Measurements from ENCODE around the gene SLC22A5. TPM values are rescaled to one million over a fixed set of nuclear protein-coding genes. Genes with fewer than 3 reads are reported as not detected.
A peak's percentile ranks its signal among the peaks of the same experiment; 100 is the strongest.
"Not testable (repeated sequence)": the region's sequence is repeated elsewhere in the genome, so short reads cannot be mapped to it uniquely, and the experiment has no call there.

The SLC22A5 gene
- polyA plus RNA-seq, 1 donor: 7.3 TPM

DNA sequence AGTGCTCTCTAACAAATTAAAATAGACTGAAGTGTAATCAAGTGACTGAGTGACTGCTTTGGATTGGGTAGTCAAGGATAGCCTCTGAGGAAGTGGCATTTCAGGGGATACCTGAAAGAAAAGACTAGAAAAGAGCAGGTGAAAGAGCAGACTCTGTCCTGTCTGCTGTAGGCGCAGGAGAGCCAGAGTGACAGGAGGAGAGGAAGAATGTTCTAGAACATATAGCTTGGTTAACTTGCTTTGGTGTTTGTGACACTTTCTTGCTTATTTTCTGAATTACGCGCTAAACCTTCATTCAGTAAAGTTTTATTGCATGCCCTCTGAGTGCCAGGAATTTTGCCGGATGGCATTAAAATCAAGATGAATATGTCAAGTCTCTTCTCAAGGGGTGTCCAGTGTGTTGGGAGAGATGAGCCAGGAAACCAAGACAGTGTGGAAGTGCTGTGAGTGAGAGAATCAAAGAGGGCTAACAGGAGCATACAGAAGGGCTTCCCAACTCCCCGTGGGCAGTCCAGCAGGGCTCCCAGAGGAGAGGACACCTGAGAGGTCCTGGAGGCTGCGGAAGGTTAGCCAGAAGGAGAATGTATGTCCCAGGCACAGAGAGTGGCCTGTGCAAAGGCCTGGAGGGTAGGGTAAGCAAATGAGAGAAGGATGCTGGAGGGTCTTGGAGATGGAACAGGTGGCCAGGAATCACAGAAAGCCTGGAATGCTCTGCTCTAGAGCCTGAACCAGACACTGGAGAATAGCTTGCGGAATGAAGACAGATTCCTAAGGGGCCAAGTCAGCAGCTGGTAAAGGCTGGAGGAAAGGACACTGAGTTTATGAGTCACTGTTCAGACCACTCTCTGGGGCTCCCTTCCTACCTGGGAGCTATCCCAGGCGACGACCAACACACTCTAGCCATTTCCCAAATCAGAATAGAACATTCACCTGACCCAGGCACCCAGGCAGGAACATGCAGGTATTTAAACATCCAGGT lies 59.3 kb downstream of the SLC22A5 start:
- no peak for DNase-seq

DNA sequence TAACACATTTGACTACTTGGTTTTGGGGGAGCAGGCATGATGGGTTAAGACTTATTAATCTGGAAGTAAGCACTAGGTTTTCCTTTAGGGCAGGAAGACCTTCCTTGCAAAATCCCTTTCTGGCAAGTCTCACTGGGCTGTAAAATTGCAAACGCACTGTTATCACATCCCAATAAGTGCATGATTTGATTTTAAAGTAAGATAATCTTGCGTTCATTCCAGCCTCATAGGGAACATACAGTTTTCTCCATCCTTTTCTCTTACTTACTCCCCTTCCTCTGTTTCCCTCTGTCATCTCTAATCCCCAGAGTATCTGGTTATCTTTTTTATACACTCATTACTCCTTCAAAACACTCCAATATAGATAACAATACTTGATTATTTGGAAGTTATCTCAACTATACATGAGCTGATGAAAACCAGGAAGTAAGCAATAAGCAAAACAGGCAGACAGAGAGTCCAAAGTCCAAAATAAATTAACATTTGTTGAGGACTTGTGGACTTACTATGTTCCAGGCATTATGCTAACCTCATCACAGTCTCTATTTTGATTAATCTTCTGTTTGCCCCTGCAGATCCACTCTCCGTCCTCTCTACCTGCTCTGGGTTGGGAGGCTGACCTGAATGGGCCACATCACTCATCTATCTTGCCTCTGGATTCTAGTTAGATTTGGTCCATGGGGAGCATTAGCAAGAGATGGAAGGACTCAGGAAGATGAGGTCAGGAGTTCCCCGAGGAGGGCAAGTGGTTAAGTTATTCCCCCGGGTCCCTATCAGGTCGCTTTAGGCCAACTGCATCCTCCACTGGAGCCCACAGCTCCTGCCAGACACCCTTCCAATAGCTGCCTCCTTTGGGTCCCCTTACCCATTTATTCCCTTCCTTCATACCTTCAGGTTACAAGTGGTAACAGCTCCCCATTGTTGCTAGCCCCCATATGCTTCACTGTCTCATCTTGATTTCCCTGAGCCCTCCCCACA lies 60.2 kb downstream of the SLC22A5 start:
- no peak for DNase-seq

DNA sequence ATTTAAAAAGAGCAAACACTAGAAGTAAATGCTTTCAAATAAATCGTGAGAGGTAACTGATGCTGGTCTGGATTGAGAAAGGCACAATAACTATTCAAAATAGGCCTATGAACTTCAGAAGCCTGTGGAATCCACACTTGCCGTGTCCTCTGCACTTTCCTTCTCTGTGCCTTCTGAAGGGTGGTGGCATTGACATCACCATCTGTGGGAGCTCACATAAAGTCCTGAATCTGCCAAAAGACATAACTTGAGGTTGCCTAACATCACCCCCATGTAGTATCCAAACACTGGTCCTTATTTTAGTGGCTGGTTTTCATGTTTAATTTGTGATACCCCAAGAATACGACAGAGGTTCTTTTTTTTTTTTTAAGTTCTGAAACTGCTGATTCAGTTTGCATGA lies 61.2 kb downstream of the SLC22A5 start:
- DNase-seq: no peak

DNA sequence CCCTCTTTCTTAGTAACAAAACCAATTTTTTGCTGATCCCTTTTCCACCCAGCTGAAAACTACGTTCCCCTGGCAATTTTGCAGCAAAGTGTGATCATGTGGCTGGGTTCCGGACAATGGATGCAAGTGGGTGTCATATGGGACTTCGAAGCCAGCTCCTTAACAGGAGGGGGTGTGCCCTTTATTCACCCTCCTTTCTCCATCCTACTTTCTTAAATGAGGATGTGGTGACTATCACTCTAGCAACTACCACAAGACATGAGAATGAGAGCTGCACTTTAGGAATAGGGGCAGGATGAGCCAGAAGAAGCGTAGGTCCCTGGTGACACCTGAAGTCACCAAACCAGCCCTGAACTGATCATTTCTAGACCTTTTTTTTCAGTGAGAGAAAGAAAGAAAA lies 62.1 kb downstream of the SLC22A5 start:
- no peak for DNase-seq

DNA sequence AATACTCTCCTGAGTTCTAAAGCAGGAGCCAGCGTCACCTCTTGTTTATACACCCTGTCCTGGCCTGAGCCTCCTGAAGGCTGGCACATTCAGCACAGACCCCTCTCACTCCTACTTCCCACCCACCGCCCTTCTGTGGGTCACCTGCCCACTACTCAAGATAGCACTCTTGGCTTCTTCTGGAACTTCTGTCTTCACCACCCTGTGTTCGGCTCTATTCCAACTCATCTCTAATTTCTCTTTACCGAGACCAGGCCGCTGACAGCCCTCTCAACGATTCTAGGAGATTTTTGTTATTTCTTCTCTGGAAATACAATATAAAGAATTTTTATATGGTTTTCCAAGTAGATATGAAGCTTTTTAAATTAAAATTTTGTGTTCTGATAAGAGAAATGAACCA lies 63.6 kb downstream of the SLC22A5 start:
- DNase-seq: no peak

DNA sequence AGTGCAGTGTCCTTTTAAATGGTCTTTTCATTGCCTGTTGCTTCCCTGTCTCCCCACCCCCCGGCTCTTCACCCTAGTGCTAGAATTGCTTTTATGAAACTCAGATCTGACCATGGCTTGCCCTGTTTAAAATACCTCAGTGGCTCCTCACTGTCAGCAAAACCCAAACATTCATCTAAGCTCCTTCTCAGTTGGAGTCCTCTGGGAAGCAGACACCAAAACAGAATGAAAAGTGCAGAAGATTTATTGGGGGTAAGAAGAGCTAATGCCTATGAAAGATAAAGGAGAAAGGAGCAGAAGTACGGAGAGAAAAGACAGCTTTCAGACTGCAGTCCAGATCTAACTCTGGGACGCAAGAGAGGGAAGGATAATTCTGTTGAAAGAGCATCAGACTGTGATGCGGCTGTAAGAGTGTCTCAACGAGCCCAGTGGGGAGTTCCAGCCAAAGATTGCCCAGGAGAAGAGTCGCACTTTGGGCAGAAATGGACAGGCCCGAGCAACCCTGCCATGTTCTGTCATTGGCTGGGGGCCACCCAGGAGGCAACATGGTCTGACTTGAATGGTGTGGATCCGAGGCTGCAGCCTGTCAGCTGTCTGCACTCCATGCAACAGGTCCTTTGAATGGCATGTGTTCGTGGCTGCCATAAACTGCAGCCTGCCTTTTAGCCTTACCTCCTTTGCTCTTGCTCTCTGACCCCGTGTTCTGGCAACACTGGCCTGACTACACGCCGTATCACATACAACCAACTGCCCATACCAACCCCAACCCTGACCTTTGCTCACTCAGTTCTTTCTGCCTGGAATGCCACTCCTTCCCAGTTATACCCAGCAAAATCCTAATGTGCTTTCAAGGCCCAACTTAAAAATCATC lies 65.1 kb downstream of the SLC22A5 start:
- no peak for DNase-seq

DNA sequence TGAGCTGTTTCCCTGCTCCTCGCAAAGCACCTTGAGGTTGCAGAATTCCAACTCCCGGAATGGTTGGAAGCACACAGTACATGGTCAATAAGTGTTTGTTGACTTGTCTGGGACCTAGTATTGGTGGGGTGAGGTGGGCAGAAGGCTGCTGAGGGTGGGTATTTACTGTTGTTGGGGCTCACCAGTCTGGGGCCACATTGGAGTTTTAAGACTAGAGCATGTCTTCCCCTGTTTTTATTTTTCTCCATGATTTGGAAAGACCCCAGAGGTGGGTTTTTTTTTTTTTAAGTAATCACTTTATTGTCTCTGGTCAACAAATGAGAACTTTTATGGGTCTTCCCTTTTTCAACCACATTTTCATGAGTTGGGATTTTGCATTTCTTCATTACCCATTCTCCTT lies 65.9 kb downstream of the SLC22A5 start:
- DNase-seq: no peak

DNA sequence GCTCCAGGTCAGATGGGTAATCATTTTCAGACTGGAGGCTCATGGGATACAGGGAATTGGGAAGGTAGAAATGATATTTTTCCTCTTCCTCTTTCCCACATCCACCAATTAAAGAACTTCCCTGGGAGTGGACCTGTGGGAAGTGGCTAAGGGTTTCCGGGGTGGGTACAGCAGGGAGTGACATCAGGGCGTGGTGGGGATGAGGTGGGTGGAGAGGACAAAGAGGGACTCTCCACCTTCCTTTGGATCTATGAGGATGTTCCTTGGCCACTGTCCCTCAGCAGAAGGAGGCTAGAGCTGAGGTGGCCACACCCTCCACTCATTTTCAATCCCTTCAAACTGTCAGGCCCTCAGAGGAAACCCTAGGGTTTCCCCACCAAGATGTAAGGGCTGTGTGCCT lies 66.4 kb downstream of the SLC22A5 start:
- DNase-seq: no peak

DNA sequence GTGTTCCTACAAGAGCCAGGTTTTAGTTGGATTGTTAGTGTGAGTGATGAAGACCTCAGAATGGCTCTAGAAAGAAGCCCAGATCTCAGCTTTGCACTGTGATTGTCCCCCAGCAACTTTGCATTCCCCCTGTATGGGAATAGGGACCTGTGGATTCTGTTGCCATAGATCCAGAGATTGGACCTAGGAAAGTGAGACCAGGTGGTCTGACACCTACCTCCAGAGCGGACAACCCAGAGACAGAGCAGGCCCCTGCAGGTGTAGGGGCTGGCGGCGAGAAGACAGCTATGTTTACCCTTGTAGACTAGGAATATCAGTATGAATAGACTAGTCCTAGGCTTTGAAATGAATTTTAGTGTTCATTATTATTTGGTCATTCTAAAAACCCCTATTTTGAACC lies 67.4 kb downstream of the SLC22A5 start:
- DNase-seq: no peak

DNA sequence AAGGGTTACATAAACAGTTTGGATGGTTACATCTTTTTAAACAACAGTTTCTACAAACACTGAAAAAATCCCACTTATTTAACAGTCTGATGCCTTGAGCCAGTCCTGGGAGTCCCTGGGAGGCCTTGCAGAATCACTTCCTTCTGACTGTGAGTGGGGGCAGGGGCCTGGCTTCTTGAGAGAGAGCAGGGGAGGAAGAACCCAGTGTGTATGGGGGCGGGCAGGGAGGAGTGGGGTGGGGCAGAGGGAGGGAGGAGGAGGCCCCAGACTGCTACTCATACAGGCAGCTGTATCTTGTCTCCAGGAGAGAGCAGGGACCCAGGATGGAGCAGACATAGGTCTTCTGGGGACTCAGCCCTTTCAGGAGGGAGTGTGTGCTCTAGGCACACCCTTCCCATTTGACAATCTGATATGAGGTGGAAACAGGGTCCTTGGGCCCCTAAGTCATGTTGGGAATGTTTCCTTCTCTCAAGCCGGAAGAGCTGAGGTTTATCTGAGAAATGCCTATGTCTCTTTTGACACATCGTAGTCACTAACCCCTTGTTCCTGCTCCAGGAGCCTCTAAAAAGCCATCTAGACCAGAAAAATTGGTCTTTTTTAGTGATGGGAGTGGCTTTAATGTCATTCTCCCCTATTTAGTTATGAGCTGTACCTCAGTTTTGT lies 68.2 kb downstream of the SLC22A5 start:
- peak; percentile 80 for DNase-seq

DNA sequence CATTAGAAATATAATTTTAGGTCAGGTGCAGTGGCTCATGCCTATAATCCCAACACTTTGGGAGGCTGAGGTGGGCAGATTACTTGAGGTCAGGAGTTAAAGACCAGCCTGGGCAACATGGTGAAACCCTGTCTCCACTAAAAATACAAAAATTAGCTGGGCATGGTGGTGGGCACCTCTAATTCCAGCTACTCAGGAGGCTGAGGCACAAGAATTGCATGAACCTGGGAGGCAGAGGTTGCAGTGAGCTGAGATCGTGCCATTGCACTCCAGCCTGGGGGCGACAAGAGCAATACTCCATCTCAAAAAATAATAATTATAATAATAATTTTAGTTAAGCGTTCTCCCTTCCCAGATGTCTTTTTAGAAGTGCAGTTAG lies 68.7 kb downstream of the SLC22A5 start:
- not testable (repeated sequence) for DNase-seq

DNA sequence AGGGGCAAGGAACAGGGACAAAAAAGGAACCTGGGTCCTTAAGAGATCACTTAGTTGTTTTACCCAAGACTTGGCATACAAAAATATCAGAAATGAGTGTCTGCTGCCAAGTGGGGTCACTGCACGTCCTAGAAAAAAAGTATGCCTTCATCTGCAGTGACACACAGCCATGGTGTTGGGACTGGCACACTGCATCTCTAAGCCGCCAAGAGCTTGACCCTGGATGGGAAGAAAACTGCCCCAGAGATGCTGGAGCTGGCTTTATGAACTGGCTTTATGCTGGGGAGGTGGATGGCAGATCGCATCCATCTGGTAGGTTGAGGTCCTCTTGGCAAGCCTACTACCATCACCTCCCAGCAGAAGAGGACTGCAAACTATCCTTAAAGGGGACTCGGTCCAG lies 69.4 kb downstream of the SLC22A5 start:
- no peak for DNase-seq

DNA sequence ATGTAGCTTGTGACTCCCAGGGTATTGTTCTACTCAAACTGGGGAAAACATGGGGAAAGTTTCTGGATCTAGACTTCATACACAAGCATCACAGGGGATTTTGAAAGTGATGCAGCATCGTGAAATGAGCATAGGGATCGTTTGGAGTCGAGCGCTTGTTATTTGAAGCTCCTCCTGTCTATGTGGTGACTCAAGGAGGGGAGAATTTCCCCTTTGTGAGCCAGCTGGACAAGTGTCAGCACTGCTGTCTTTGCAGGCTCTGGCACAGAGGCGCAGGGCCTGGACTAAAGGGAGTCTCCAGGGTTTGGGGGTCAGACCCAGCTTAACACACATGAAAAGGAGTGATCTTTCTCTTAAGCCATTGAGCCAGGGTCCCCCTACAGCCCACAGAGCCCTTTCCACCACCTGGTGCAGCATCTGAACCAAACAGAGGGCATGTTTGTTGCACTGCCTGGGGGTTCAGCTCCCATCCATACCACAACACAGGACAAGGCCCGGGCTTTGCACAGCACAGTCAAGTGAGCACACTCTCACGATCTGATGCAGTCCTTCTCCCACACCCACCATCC lies 70.1 kb downstream of the SLC22A5 start:
- peak; percentile 92 for DNase-seq

DNA sequence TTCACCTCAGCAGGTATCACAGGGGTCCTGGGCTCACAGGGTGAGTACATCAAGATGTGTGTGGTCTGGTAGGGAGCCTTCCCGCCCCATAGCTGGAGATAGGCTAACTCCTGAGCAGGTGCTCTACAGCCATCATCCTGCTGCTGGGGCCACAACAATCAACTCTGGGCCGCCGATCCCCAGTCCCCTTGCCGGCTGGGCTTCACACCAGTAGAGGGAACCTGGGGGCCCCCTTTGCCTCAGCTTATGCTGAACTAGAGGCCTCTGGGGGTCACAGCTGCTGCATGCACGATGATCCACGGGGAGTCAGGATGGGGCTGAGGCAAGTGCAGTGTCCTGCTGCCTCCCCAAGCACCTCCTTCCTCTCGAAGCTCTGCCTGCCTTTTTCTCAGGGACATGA lies 74.6 kb downstream of the SLC22A5 start:
- DNase-seq: no peak

Other genes with a start within 250 kb of the SLC22A5 start
- gene P4HA2, start 141.9 kb upstream of the SLC22A5 start, polyA plus RNA-seq (ENCODE audit: insufficient read length): 52.5 TPM
- gene PDLIM4, start 112.0 kb upstream of the SLC22A5 start, polyA plus RNA-seq (ENCODE audit: insufficient read length): 51.7 TPM
- 3.2 TPM for gene SLC22A4, start 75.3 kb upstream of the SLC22A5 start, polyA plus RNA-seq (ENCODE audit: insufficient read length)
- gene IRF1, start 121.1 kb downstream of the SLC22A5 start, polyA plus RNA-seq (ENCODE audit: insufficient read length): 9.1 TPM
- gene IL5, start 173.8 kb downstream of the SLC22A5 start, polyA plus RNA-seq (ENCODE audit: insufficient read length): not detected
- 24.9 TPM for gene RAD50, start 187.3 kb downstream of the SLC22A5 start, polyA plus RNA-seq (ENCODE audit: insufficient read length)